Panc1 (cell line): ENCODE data around the gene SCGB1D1.

Source experiments
- TF ChIP-seq, protein P1 (sequence below): fragments of 450-650 bp; IDR thresholded peaks from 2 replicates; pipeline ENCODE4 v1.5.1; 2017; ENCODE audit warnings: mild to moderate bottlenecking
- TF ChIP-seq, protein P2 (sequence below), 2 experiments: IDR thresholded peaks; 2 replicates each; pipeline ENCODE4 v1.6.1; 2011 to 2012; ENCODE audit warnings: low read depth in 2 of 2, control low read depth in 1 of 2, low read length in 1 of 2, mild to moderate bottlenecking in 1 of 2, moderate library complexity in 1 of 2; ENCODE audit not compliant: insufficient read depth in 1 of 2

DNA sequence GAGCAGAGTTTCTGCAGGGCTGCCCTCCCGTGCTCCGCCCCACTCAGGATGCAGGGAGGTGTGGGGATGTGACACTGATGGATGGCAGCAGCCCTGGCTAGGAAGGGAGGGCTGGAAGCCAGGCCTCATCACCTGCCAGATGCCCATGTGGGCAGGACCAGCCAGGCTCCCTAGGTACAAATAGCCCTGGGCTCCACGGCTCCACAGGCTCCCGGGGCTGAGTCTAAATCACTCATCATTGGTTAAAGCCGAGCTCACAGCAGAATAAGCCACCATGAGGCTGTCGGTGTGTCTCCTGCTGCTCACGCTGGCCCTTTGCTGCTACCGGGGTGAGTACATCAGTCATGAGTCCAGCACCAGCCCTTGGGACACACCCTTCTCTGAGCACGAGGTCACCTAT is at the start of gene SCGB1D1:
- TF ChIP-seq, protein P1, sequence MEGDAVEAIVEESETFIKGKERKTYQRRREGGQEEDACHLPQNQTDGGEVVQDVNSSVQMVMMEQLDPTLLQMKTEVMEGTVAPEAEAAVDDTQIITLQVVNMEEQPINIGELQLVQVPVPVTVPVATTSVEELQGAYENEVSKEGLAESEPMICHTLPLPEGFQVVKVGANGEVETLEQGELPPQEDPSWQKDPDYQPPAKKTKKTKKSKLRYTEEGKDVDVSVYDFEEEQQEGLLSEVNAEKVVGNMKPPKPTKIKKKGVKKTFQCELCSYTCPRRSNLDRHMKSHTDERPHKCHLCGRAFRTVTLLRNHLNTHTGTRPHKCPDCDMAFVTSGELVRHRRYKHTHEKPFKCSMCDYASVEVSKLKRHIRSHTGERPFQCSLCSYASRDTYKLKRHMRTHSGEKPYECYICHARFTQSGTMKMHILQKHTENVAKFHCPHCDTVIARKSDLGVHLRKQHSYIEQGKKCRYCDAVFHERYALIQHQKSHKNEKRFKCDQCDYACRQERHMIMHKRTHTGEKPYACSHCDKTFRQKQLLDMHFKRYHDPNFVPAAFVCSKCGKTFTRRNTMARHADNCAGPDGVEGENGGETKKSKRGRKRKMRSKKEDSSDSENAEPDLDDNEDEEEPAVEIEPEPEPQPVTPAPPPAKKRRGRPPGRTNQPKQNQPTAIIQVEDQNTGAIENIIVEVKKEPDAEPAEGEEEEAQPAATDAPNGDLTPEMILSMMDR, result no peak
- TF ChIP-seq, protein P2, sequence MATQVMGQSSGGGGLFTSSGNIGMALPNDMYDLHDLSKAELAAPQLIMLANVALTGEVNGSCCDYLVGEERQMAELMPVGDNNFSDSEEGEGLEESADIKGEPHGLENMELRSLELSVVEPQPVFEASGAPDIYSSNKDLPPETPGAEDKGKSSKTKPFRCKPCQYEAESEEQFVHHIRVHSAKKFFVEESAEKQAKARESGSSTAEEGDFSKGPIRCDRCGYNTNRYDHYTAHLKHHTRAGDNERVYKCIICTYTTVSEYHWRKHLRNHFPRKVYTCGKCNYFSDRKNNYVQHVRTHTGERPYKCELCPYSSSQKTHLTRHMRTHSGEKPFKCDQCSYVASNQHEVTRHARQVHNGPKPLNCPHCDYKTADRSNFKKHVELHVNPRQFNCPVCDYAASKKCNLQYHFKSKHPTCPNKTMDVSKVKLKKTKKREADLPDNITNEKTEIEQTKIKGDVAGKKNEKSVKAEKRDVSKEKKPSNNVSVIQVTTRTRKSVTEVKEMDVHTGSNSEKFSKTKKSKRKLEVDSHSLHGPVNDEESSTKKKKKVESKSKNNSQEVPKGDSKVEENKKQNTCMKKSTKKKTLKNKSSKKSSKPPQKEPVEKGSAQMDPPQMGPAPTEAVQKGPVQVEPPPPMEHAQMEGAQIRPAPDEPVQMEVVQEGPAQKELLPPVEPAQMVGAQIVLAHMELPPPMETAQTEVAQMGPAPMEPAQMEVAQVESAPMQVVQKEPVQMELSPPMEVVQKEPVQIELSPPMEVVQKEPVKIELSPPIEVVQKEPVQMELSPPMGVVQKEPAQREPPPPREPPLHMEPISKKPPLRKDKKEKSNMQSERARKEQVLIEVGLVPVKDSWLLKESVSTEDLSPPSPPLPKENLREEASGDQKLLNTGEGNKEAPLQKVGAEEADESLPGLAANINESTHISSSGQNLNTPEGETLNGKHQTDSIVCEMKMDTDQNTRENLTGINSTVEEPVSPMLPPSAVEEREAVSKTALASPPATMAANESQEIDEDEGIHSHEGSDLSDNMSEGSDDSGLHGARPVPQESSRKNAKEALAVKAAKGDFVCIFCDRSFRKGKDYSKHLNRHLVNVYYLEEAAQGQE (IDR thresholded peaks at IDR 0.05; ENCODE audit: insufficient read depth in 1 of 2, low read depth in 2 of 2, low read length in 1 of 2), result no peak
